GM12891 (cell line): Measurements from ENCODE around the gene SLC22A4.

Experiments
- PAX5 ChIP-seq: IDR thresholded peaks from 2 replicates; pipeline ENCODE4 v1.6.1; 2011; ENCODE audit warnings: low read length, moderate library complexity, mild to moderate bottlenecking; ENCODE audit not compliant: insufficient read depth, severe bottlenecking
- POLR2A ChIP-seq: IDR thresholded peaks from 2 replicates; pipeline ENCODE4 v1.6.1; 2011; ENCODE audit warnings: low read depth, low read length, control low read depth
- POLR2AphosphoS5 ChIP-seq: IDR thresholded peaks from 2 replicates; pipeline ENCODE4 v1.6.1; 2011; ENCODE audit warnings: low read depth, low read length, control low read depth
- TAF1 ChIP-seq: IDR thresholded peaks from 2 replicates; pipeline ENCODE4 v1.6.1; 2011; ENCODE audit warnings: low read depth, low read length, control low read depth

DNA sequence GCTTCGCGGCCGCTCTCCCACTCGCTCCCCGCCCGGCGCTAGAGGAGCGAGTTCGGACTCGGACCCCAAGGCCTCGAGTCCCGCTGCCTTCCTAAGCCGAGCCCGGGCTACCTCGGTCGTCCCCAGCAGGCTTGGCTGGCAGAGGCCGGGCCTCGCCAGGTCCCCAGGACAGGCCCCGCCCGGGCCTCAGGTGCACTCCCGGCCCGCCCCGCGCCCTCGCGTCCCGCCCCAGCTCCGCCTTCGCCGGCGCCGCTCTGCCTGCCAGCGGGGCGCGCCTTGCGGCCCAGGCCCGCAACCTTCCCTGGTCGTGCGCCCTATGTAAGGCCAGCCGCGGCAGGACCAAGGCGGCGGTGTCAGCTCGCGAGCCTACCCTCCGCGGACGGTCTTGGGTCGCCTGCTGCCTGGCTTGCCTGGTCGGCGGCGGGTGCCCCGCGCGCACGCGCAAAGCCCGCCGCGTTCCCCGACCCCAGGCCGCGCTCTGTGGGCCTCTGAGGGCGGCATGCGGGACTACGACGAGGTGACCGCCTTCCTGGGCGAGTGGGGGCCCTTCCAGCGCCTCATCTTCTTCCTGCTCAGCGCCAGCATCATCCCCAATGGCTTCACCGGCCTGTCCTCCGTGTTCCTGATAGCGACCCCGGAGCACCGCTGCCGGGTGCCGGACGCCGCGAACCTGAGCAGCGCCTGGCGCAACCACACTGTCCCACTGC is 75.4 kb downstream of the SLC22A4 start, which contains the start of gene SLC22A5:
- TF ChIP-seq TAF1 (no peak), POLR2A (no peak), POLR2AphosphoS5 (no peak), PAX5 (no peak)
